Measurements from ENCODE around the gene U2AF1L4. TPM values are rescaled to one million over a fixed set of nuclear protein-coding genes. Genes with fewer than 3 reads are reported as not detected.

The U2AF1L4 gene
- total and polyA plus RNA-seq, 2 of the 4 experiments (the other 2 are of a cell fraction) = 6.1 to 15.0 TPM

- no peak overlapping the region for H2BK120ac ChIP-seq (ENCODE audit: low read depth, low read length)
- dilution Hi-C loops (cut with HindIII; ENCODE audit: low sequenced_read_pairs, unreplicated experiment) (no loop called here), in situ Hi-C loops (cut with MboI; ENCODE audit: low sequenced_read_pairs) (no loop called here), intact Hi-C loops (cut with micrococcal nuclease) (no loop called here)
- H2AK5ac ChIP-seq (ENCODE audit: low read depth, low read length) = no peak overlapping the region
- no peak overlapping the region for H3K27ac ChIP-seq (ENCODE audit: insufficient read depth, low read length)
- H3K36me3 ChIP-seq (ENCODE audit: control insufficient read depth, insufficient read depth, low read length) = peaks cover 55% of the 10 kb centered on the region
- no peak overlapping the region for H2AFZ ChIP-seq (replicated peaks; ENCODE audit: low read length, poor library complexity)
- H3K79me1 ChIP-seq (ENCODE audit: low read depth in 1 of 2, low read length in 2 of 2) = peaks cover 16 to 46% of the 10 kb centered on the region in 2 experiments; a peak in 3 of 4 replicates
- H4K8ac ChIP-seq (ENCODE audit: low read depth in 2 of 2, low read length in 2 of 2) = no peak overlapping the region
- TF ChIP-seq ELK1 (IDR thresholded peaks at IDR 0.05; ENCODE audit: borderline replicate concordance, low read depth, low read length) (no peak), USF2 (IDR thresholded peaks at IDR 0.05; ENCODE audit: low read depth, low read length) (no peak), SMC3 (IDR thresholded peaks at IDR 0.05; ENCODE audit: low read depth, low read length) (no peak), NFE2L2 (IDR thresholded peaks at IDR 0.05; ENCODE audit: low read depth, low read length) (no peak), CEBPB (IDR thresholded peaks at IDR 0.05; ENCODE audit: low read depth, low read length) (no peak), CTCF (conservative IDR thresholded peaks at IDR 0.05; ENCODE audit: low read depth, low read length) (no peak), CHD1 (IDR thresholded peaks at IDR 0.05; ENCODE audit: low read depth, low read length) (no peak), RAD21 (IDR thresholded peaks at IDR 0.05; ENCODE audit: low read length) (no peak), BHLHE40 (IDR thresholded peaks at IDR 0.05; ENCODE audit: low read depth, low read length) (no peak), MAZ (IDR thresholded peaks at IDR 0.05; ENCODE audit: borderline replicate concordance, low read depth, low read length) (no peak), RFX5 (IDR thresholded peaks at IDR 0.05; ENCODE audit: low read depth, low read length) (no peak), MXI1 (IDR thresholded peaks at IDR 0.05; ENCODE audit: borderline replicate concordance, low read depth, low read length) (no peak), RCOR1 (IDR thresholded peaks at IDR 0.05; ENCODE audit: insufficient replicate concordance, low read length) (no peak), MAFK (IDR thresholded peaks at IDR 0.05; ENCODE audit: low read depth, low read length) (no peak)
- no peak overlapping the region for H4K5ac ChIP-seq (ENCODE audit: low read depth, low read length)
- H3K4me2 ChIP-seq (ENCODE audit: low read depth, low read length) = no peak overlapping the region
- H3K4ac ChIP-seq (ENCODE audit: low read depth, low read length) = no peak overlapping the region
- peaks cover 6% of the 10 kb centered on the region for H3K4me1 ChIP-seq (ENCODE audit: control insufficient read depth, insufficient read depth, low read length)
- H2BK20ac ChIP-seq (ENCODE audit: low read depth, low read length) = no peak overlapping the region
- DNase-seq (no peak), ATAC-seq (ENCODE audit: low read depth) (no peak)
- no peaks in the 10 kb centered on the region for H3K9me3 ChIP-seq (ENCODE audit: control insufficient read depth, insufficient read depth, low read length)
- no peak overlapping the region for H2BK15ac ChIP-seq (ENCODE audit: low read depth, low read length)
- H3K18ac ChIP-seq (ENCODE audit: low read depth, low read length) = no peak overlapping the region
- no peak overlapping the region for H2BK5ac ChIP-seq (ENCODE audit: low read depth, low read length, poor library complexity, severe bottlenecking)
- BruUV-seq (replicated peaks) = no TSS peak
- ChIA-PET CTCF (no interaction called here), POLR2A (ENCODE audit: unreplicated experiment) (no interaction called here)
- peaks cover 29% of the 10 kb centered on the region for H4K20me1 ChIP-seq (ENCODE audit: insufficient read depth, low read length)
- H3K14ac ChIP-seq (replicated peaks; ENCODE audit: low read depth, low read length) = no peak overlapping the region
- H3K9me1 ChIP-seq (ENCODE audit: insufficient read depth, low read length) = no peaks in the 10 kb centered on the region; the same call in 1 of the 2 replicates
- no peak overlapping the region for H3K9ac ChIP-seq (ENCODE audit: low read depth, low read length)
- no peaks in the 10 kb centered on the region for H3K27me3 ChIP-seq (ENCODE audit: control insufficient read depth, insufficient read depth, low read length)
- no peak overlapping the region for H4K91ac ChIP-seq (ENCODE audit: insufficient read depth, low read depth, low read length)
- H2AK9ac ChIP-seq (replicated peaks; ENCODE audit: low read depth, low read length, poor library complexity) = no peak overlapping the region
- H3K23ac ChIP-seq (ENCODE audit: low read depth, low read length) = no peak overlapping the region
- no peak overlapping the region for H3K56ac ChIP-seq (ENCODE audit: extremely low read depth, insufficient read depth, low read length)
- no peak overlapping the region for H3K4me3 ChIP-seq (ENCODE audit: insufficient read depth, low read depth, low read length)
- 95% methylated on average over 9 of the region's 16 CpGs; no CpG with 5 or more reads in 1 of the 2 experiments for WGBS, 2 experiments (ENCODE audit: extremely low coverage in 2 of 2, insufficient read length in 1 of 2)
These were observed 23.8 kb downstream of the U2AF1L4 start for GRCh38 chr19:35721374-35721773.
